Measurements from ENCODE around the gene COL13A1. TPM values are rescaled to one million over a fixed set of nuclear protein-coding genes. Genes with fewer than 3 reads are reported as not detected.

COL13A1 gene
- total RNA-seq, 1 donor from 2014 or later, result 0.86 TPM

DNA sequence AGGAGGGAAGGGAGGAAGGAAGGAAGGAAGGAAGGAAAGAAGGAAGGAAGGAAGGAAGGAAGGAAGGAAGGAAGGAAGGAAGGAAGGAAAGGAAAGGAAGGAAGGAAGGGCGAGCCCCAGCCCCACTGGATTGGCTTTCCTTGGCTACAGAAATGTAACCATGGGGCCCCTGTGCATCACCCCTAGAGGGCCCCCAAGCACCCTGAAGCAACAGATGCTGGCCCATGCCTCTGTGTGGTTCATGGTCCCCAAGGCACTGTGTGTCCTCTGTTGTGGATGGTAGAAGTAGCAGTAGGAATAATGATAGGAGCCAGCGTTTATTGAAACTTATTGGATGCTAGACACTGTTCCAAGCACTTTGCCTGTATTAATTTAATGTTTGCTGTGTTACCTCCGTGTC is 134.4 kb downstream of the COL13A1 start:
- DNase-seq (ENCODE audit: low read depth), result no peak
- no peak overlapping the region for H3K4me3 Mint-ChIP-seq (ENCODE audit: unreplicated experiment)
- no peak for FAIRE-seq

GRCh38 chr10:69938541-69938991 is 136.9 kb downstream of the COL13A1 start:
- H4K20me1 ChIP-seq (ENCODE audit: insufficient read depth, low read length), result no peaks in the 10 kb centered on the region
- peaks cover 2% of the 10 kb centered on the region for H3K36me3 ChIP-seq (ENCODE audit: insufficient read depth, low read length)
- Mint-ChIP-seq H3K27me3 (ENCODE audit: low read depth, unreplicated experiment) (peaks cover 39% of the 10 kb centered on the region), H3K9me3 (ENCODE audit: unreplicated experiment) (peaks cover 5% of the 10 kb centered on the region), H3K36me3 (ENCODE audit: low read depth, unreplicated experiment) (peaks cover 4% of the 10 kb centered on the region), H3K4me3 (ENCODE audit: unreplicated experiment) (no peak overlapping the region), H3K4me1 (ENCODE audit: low read depth, unreplicated experiment) (no peaks in the 10 kb centered on the region), H3K27ac (ENCODE audit: unreplicated experiment) (no peak overlapping the region)
- no peak overlapping the region for H3K4me3 ChIP-seq (ENCODE audit: insufficient read depth, low read depth, low read length)
- H3K4me2 ChIP-seq (ENCODE audit: low read length), result no peak overlapping the region
- TF ChIP-seq, protein P1, sequence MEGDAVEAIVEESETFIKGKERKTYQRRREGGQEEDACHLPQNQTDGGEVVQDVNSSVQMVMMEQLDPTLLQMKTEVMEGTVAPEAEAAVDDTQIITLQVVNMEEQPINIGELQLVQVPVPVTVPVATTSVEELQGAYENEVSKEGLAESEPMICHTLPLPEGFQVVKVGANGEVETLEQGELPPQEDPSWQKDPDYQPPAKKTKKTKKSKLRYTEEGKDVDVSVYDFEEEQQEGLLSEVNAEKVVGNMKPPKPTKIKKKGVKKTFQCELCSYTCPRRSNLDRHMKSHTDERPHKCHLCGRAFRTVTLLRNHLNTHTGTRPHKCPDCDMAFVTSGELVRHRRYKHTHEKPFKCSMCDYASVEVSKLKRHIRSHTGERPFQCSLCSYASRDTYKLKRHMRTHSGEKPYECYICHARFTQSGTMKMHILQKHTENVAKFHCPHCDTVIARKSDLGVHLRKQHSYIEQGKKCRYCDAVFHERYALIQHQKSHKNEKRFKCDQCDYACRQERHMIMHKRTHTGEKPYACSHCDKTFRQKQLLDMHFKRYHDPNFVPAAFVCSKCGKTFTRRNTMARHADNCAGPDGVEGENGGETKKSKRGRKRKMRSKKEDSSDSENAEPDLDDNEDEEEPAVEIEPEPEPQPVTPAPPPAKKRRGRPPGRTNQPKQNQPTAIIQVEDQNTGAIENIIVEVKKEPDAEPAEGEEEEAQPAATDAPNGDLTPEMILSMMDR (IDR thresholded peaks at IDR 0.05; ENCODE audit: insufficient read depth, low read depth, low read length), result no peak
- TF ChIP-seq EZH2 (IDR thresholded peaks at IDR 0.05; ENCODE audit: insufficient read depth, low read length), result no peak
- H3K27me3 ChIP-seq (ENCODE audit: insufficient read depth, low read length), result no peaks in the 10 kb centered on the region
- H3K27ac ChIP-seq (ENCODE audit: low read depth, low read length), result no peak overlapping the region
- DNase-seq (ENCODE audit: low read depth) (no peak), FAIRE-seq (no peak)
- peaks cover 7% of the 10 kb centered on the region for H3K9me3 ChIP-seq (ENCODE audit: insufficient read depth, low read depth, low read length)
- no peaks in the 10 kb centered on the region for H3K79me2 ChIP-seq (ENCODE audit: insufficient read depth, low read length)
- no peak overlapping the region for H3K9ac ChIP-seq (ENCODE audit: low read length)
- no peaks in the 10 kb centered on the region for H3K4me1 ChIP-seq (ENCODE audit: insufficient read depth, low read length)
- H2AFZ ChIP-seq (ENCODE audit: low read depth, low read length), result no peak overlapping the region

More for the DNA sequence above, 134.4 kb downstream of the COL13A1 start:
- Histone ChIP-seq H3K36me3 (ENCODE audit: insufficient read depth, low read length) (peaks cover 2% of the 10 kb centered on the region), H3K9ac (ENCODE audit: low read length) (no peak overlapping the region), H3K27ac (ENCODE audit: low read depth, low read length) (no peak overlapping the region), H3K4me1 (ENCODE audit: insufficient read depth, low read length) (no peaks in the 10 kb centered on the region), H3K4me3 (ENCODE audit: insufficient read depth, low read depth, low read length) (no peak overlapping the region), H3K79me2 (ENCODE audit: insufficient read depth, low read length) (no peaks in the 10 kb centered on the region), H3K27me3 (ENCODE audit: insufficient read depth, low read length) (no peaks in the 10 kb centered on the region), H3K4me2 (ENCODE audit: low read length) (no peak overlapping the region), H3K9me3 (ENCODE audit: insufficient read depth, low read depth, low read length) (peaks cover 5% of the 10 kb centered on the region), H4K20me1 (ENCODE audit: insufficient read depth, low read length) (no peaks in the 10 kb centered on the region), H2AFZ (ENCODE audit: low read depth, low read length) (no peak overlapping the region)
- Mint-ChIP-seq H3K9me3 (ENCODE audit: unreplicated experiment) (peaks cover 5% of the 10 kb centered on the region), H3K27ac (ENCODE audit: unreplicated experiment) (no peak overlapping the region), H3K36me3 (ENCODE audit: low read depth, unreplicated experiment) (peaks cover 4% of the 10 kb centered on the region), H3K27me3 (ENCODE audit: low read depth, unreplicated experiment) (peaks cover 53% of the 10 kb centered on the region), H3K4me1 (ENCODE audit: low read depth, unreplicated experiment) (no peaks in the 10 kb centered on the region)
- no peak for TF ChIP-seq EZH2 (IDR thresholded peaks at IDR 0.05; ENCODE audit: insufficient read depth, low read length)
- TF ChIP-seq, protein P1 (IDR thresholded peaks at IDR 0.05; ENCODE audit: insufficient read depth, low read depth, low read length), result no peak

- H3K4me1 ChIP-seq (ENCODE audit: insufficient read depth, low read length), result no peaks in the 10 kb centered on the region
- no peak overlapping the region for H3K4me3 ChIP-seq (ENCODE audit: insufficient read depth, low read depth, low read length)
- no peaks in the 10 kb centered on the region for H3K79me2 ChIP-seq (ENCODE audit: insufficient read depth, low read length)
- DNase-seq (ENCODE audit: low read depth) (no peak), FAIRE-seq (no peak)
- no peaks in the 10 kb centered on the region for H3K4me1 Mint-ChIP-seq (ENCODE audit: low read depth, unreplicated experiment)
- H3K4me2 ChIP-seq (ENCODE audit: low read length), result no peak overlapping the region
- peaks cover 4% of the 10 kb centered on the region for H3K36me3 Mint-ChIP-seq (ENCODE audit: low read depth, unreplicated experiment)
- no peak overlapping the region for H3K27ac Mint-ChIP-seq (ENCODE audit: unreplicated experiment)
- H3K27ac ChIP-seq (ENCODE audit: low read depth, low read length), result no peak overlapping the region
- H3K4me3 Mint-ChIP-seq (ENCODE audit: unreplicated experiment), result no peak overlapping the region
- H3K27me3 Mint-ChIP-seq (ENCODE audit: low read depth, unreplicated experiment), result peaks cover 39% of the 10 kb centered on the region
- no peak for TF ChIP-seq EZH2 (IDR thresholded peaks at IDR 0.05; ENCODE audit: insufficient read depth, low read length)
- TF ChIP-seq, protein P1 (IDR thresholded peaks at IDR 0.05; ENCODE audit: insufficient read depth, low read depth, low read length), result no peak
- no peaks in the 10 kb centered on the region for H4K20me1 ChIP-seq (ENCODE audit: insufficient read depth, low read length)
- H3K9ac ChIP-seq (ENCODE audit: low read length), result no peak overlapping the region
- H3K9me3 Mint-ChIP-seq (ENCODE audit: unreplicated experiment), result peaks cover 5% of the 10 kb centered on the region
- H2AFZ ChIP-seq (ENCODE audit: low read depth, low read length), result no peak overlapping the region
- peaks cover 2% of the 10 kb centered on the region for H3K36me3 ChIP-seq (ENCODE audit: insufficient read depth, low read length)
- peaks cover 7% of the 10 kb centered on the region for H3K9me3 ChIP-seq (ENCODE audit: insufficient read depth, low read depth, low read length)
- no peaks in the 10 kb centered on the region for H3K27me3 ChIP-seq (ENCODE audit: insufficient read depth, low read length)
Observed at GRCh38 chr10:69939061-69939460, 137.4 kb downstream of the COL13A1 start.

All from astrocyte (in vitro differentiated cells and primary cell).